Kidney (tissue), 14 donors: Measurements from ENCODE around the gene MPP7. TPM values are rescaled to one million over a fixed set of nuclear protein-coding genes. Genes with fewer than 3 reads are reported as not detected.
"Not testable (repeated sequence)": the region's sequence is repeated elsewhere in the genome, so short reads cannot be mapped to it uniquely, and the experiment has no call there.

ENCODE experiments used
- DNase-seq, 5 donors: peaks; one replicate each; pipeline ENCODE4 v3.0.0-alpha.2; 2013 to 2020
- FAIRE-seq: peaks from 2 replicates; lab custom pipeline; 2012; peaks lifted over from hg19 to GRCh38; lab: Jason Lieb, UNC
- H3K27ac ChIP-seq, 2 donors: one replicate each; pipeline ENCODE4 v1.7.0; 2013; ENCODE audit warnings: low read depth in 2 of 2, low read length in 2 of 2, inconsistent platforms in 1 of 2
- H3K27me3 ChIP-seq: one replicate; pipeline ENCODE4 v1.7.1; 2013; ENCODE audit warnings: low read length, inconsistent platforms; ENCODE audit not compliant: control insufficient read depth, insufficient read depth
- H3K36me3 ChIP-seq, 3 donors: one replicate each; pipeline versions ENCODE4 v1.7.0 to v1.7.1; 2013; ENCODE audit warnings: low read length in 3 of 3, control low read depth in 1 of 3, inconsistent platforms in 1 of 3; ENCODE audit not compliant: insufficient read depth in 3 of 3, control insufficient read depth in 2 of 3
- H3K4me1 ChIP-seq, 3 donors: one replicate each; pipeline versions ENCODE4 v1.7.0 to v1.7.1; 2013; ENCODE audit warnings: low read length in 3 of 3, inconsistent platforms in 1 of 3, low read depth in 1 of 3; ENCODE audit not compliant: control insufficient read depth in 2 of 3, insufficient read depth in 2 of 3
- H3K4me3 ChIP-seq, 3 donors: one replicate each; pipeline versions ENCODE4 v1.7.0 to v1.8.1; 2013; ENCODE audit warnings: low read length in 3 of 3, control low read depth in 1 of 3, inconsistent platforms in 1 of 3
- H3K9ac ChIP-seq, 3 donors: one replicate each; pipeline versions ENCODE4 v1.7.0 to v1.7.1; 2013; ENCODE audit warnings: low read length in 3 of 3, control low read depth in 1 of 3, inconsistent platforms in 1 of 3
- H3K9me3 ChIP-seq, 3 donors: one replicate each; pipeline versions ENCODE4 v1.7.0 to v1.7.1; 2013; ENCODE audit warnings: low read length in 3 of 3, control low read depth in 1 of 3, inconsistent platforms in 1 of 3; ENCODE audit not compliant: control insufficient read depth in 2 of 3, insufficient read depth in 1 of 3
- CTCF ChIP-seq: IDR thresholded peaks from 3 replicates; pipeline ENCODE4 v1.5.1; 2012; ENCODE audit warnings: mild to moderate bottlenecking, moderate library complexity, borderline replicate concordance; ENCODE audit not compliant: insufficient read depth; ENCODE audit errors: extremely low read depth
- intact Hi-C: fragments of 100-400 bp; cut with DNase I; formaldehyde crosslinking; loops from one replicate; pipeline ENCODE4 v1.11.1; 2022
- polyA plus RNA-seq: library from polyadenylated mRNA; stranded (reverse); fragments of 350-450 nt; fragmentation: Illumina TruSeq; extraction: RNeasy Lipid Tissue Mini Kit (QIAGEN cat#74804); gene quantifications from one replicate; pipeline ENCODE4 v1.2.3, GENCODE V29; 2014; ENCODE audit warnings: low read depth, low replicate concordance; ENCODE audit not compliant: insufficient read depth
- total RNA-seq: library from RNA; stranded (reverse); fragmentation: NEBNext Ultra II Directional; extraction: Animal tissue kit (Norgen Biotek cat#: 25700); gene quantifications from one replicate; pipeline ENCODE4 v1.2.1, GENCODE V29; 2021
- donor health status: control.
- donor health status: control.
- donor health status: control.
- donor health status: control.
- donor health status: control.
- donor health status: DM: yes; HTN: yes; CAD: no.
- donor health status: Normal renal cell carcinoma (clear cell type).

The MPP7 gene
- total and polyA plus RNA-seq, 2 donors from 2014 or later: 6.8 to 11.6 TPM

GRCh38 chr10:28326516-28327490 is 23.9 kb upstream of the MPP7 start:
- peaks cover 0 to 5% (median 0%) of the 10 kb centered on the region in 3 donors for H3K4me1 ChIP-seq
- TF ChIP-seq CTCF: no peak
- DNase-seq: peak in 3 of 5 donors; percentile 11 to 73 (median 22)

GRCh38 chr10:28320799-28321198 is 17.9 kb upstream of the MPP7 start:
- no peak for TF ChIP-seq CTCF
- Histone ChIP-seq H3K9me3 (no peaks in the 10 kb centered on the region), H3K4me1 (no peaks in the 10 kb centered on the region), H3K36me3 (no peaks in the 10 kb centered on the region), H3K27ac (no peak overlapping the region), H3K4me3 (no peak overlapping the region), H3K9ac (no peak overlapping the region), H3K27me3 (no peaks in the 10 kb centered on the region)
- intact Hi-C loops: no loop called here
- DNase-seq: no peak
- FAIRE-seq: no peak

More at GRCh38 chr10:28326516-28327490, 23.9 kb upstream of the MPP7 start:
- H3K9ac ChIP-seq: no peak overlapping the region
- H3K27ac ChIP-seq: no peak overlapping the region
- no peaks in the 10 kb centered on the region for H3K9me3 ChIP-seq
- no peaks in the 10 kb centered on the region for H3K27me3 ChIP-seq
- intact Hi-C loops: no loop called here
- no peaks in the 10 kb centered on the region for H3K36me3 ChIP-seq
- peak overlapping the region in 1 of 3 donors; percentile 20 for H3K4me3 ChIP-seq
- FAIRE-seq: peak; percentile 72

- no peak overlapping the region for H3K9ac ChIP-seq
- FAIRE-seq (no peak), DNase-seq (no peak)
- no peak overlapping the region for H3K27ac ChIP-seq
- no peaks in the 10 kb centered on the region for H3K9me3 ChIP-seq
- no peaks in the 10 kb centered on the region for H3K27me3 ChIP-seq
- intact Hi-C loops: no loop called here
- no peak for TF ChIP-seq CTCF
- no peak overlapping the region for H3K4me3 ChIP-seq
- no peaks in the 10 kb centered on the region for H3K36me3 ChIP-seq
- H3K4me1 ChIP-seq: no peaks in the 10 kb centered on the region
These were observed 17.2 kb upstream of the MPP7 start for GRCh38 chr10:28320090-28320489.

GRCh38 chr10:28319061-28319460 is 16.2 kb upstream of the MPP7 start:
- intact Hi-C loops: not testable (repeated sequence)

More at GRCh38 chr10:28319061-28319460, 16.2 kb upstream of the MPP7 start:
- not testable (repeated sequence) for H3K9ac ChIP-seq, H3K9me3 ChIP-seq, H3K36me3 ChIP-seq, DNase-seq, H3K27me3 ChIP-seq, FAIRE-seq, H3K27ac ChIP-seq, H3K4me1 ChIP-seq, H3K4me3 ChIP-seq
